Stimulated activated CD4-positive, alpha-beta T cell treated with anti-CD3 and anti-CD28 coated beads, TNF-alpha, amount 100 ng/mL, for 1 hour (primary cell): ENCODE data around the gene BFSP1.

Experiments
- DNase-seq, 3 donors: peaks; one replicate each; pipeline ENCODE4 v3.0.0-alpha.2; 2020; ENCODE audit warnings: low read depth in 3 of 3, low spot score in 1 of 3

BFSP1 gene

GRCh38 chr20:17499041-17499440 is 32.1 kb downstream of the BFSP1 start:
- DNase-seq, result no peak

DNA sequence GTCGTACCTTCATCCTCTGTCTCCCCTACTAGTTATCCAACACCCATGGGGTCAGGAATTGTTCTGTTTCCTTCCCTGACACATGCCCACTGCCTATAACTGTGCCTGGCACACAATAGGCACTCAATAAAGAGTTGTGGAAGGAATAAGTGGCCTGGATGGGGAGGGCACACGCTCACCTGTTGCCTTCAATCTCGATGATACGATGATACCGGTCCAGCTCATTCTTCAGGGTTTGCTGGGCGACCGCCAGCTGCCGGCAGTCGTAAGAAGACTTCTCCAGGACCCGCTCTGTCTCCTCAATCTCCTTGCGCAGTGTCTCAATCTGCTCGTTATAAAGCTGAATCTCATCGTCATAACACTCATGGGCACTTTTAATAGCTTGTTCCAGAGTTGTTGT is 32.5 kb downstream of the BFSP1 start:
- DNase-seq, result no peak

DNA sequence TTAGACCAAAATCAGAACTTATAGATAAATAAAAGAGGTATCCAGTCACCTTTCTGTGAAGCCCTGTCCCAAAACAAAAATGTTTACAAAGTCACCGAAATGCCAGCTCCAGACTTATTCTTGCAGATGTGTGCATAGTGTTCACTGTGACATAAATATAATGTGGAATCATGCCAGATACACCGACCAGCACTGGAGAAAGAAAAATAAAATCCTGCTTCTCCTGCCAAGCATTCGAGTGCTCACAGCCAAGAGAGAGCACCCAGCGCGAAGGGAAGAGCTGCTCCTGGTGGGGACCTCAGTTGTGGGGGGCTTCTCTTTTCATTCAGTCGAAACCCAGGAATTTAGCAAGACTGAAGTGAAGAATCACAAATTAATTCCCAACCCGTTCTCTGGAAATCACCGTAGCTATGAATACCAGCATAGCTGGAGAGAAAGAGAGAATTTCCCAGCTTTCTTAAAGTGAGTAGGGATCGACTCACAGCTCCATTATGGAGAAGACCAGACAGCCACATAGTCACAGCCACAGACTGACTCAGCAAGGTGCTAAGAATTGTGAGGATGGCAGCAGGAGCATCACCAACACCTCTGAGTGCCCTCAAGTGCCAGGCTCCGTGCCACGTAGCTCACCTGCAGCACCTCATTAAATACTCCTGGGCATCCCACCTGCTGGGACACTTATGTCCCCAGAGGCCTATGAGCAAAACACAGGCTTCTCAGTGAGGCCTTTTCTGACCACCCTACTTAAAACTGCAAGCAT is 33.2 kb downstream of the BFSP1 start:
- no peak for DNase-seq

DNA sequence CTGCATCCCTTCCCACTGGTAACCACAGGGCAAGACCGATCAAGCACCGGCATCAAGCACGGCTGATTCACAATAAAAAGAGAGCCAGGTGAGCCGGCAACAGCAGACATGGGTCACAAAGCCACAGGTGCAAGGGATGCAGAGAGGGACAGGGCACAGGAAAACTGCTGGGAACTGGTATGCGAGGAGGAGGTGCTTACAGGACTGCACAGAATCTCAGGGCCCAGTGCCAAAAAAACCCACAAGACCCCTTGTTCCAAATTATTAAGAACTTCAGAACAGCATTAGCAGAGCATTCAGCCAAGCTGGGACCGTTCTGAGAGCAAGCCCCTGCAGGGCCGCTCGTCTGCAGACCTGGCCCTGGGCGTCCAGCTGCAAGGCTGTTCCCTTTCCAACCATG is 35.4 kb downstream of the BFSP1 start:
- DNase-seq, result no peak

DNA sequence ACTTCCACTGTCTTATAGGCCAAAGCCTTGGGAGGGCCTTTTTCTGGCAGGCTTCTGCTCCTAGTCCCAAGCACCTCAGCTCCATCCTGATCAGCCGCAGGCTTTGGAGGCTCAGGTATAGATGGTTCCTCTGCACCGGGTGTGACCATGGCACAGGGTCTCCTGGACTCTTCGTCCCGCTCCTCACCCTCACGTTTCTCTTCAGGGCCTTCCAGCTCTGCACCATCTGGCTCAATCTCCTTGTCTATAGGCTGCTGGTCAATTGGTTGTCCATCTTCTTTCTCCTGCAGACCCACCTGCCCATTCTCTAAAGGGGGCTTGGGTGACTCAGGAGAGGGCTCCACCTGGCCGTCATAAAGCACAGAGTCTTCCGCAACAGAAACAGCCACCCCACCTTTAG is 37.0 kb downstream of the BFSP1 start:
- DNase-seq, result no peak

GRCh38 chr20:17493173-17493572 is 38.0 kb downstream of the BFSP1 start:
- no peak for DNase-seq

DNA sequence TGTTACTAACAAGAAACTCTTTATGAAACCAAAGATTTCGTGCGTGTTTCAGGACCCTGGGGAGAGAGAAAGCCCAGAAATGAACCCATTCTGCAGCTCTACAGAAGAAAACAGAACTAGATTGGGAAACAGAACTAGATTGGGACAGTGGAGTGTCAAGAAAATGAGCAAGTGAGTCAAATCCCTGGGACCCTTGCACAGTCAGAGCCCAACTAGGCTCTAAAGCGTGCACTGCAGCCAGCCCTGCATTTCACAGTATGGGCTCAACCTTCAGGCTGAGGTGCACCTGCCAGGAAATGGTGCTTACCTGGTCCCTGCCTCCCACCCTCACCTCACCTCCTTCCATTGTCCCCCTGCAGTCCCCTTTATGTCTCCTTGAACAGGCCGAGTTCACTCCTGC is 39.7 kb downstream of the BFSP1 start:
- DNase-seq, result no peak

DNA sequence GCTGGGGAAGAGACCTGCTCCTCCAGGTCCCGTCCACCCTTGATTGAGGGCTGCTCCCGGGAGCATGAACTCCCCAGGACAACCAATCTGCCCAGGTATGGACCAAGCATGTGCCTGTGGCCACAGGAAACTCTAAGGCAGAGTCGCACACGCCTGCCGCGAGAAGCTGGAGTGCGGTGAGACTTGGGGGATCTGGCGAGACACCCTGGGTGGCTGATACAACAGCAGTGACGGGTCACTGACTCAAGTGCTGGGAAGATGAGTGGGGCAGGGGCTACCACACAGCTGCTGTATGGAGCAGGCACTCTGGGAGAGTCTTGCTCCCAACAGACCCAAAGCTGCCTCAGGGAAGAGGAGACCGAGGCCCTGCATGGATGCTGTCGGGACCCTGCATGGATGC is 40.1 kb downstream of the BFSP1 start:
- no peak for DNase-seq

GRCh38 chr20:17490501-17490900 is 40.7 kb downstream of the BFSP1 start:
- DNase-seq, result no peak

GRCh38 chr20:17488916-17489600 is 42.1 kb downstream of the BFSP1 start:
- no peak for DNase-seq

DNA sequence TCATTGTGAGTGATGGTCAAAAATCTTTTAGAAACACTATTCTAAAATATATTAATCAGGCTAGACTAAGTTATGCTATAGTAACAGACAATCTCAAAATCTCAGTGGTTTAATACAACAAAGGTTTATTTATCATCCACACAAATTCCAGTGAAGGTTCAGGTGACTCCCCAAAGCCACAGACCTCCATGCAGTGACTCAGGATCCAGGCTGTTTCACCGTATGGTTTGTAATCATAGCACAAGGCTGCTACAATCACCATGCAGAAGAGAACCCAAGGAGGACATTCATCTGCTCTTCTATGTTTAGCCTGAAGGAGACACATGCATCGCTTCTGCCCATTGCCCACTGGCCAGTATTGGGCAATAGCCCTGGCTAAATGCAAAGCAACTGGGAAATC is 46.2 kb downstream of the BFSP1 start:
- DNase-seq, result no peak

GRCh38 chr20:17482536-17482935 is 48.6 kb downstream of the BFSP1 start:
- DNase-seq, result no peak

- no peak for DNase-seq
These were observed 49.5 kb downstream of the BFSP1 start for GRCh38 chr20:17481661-17482060.

DNA sequence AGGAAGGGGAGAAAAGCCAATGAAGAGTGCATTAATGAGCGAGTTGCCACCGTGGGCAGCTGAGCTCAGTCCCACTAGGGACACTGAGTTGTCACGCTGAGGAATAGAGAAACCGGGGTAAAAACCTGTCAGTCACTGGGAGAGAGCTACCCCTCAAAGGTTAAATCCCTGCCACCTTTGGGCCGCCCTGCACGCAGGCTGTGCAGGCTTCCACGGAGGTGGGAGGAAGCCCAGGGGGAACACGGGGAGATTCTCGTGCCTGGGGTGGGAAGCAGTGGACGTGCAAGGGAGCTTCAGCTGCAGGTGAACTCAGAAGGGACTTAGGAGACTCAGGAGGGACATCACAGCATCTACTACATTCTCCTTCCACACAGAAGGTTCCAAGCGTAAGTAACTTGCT is 50.5 kb downstream of the BFSP1 start:
- DNase-seq, result no peak

GRCh38 chr20:17479063-17479657 is 52.0 kb downstream of the BFSP1 start:
- DNase-seq, result no peak

DNA sequence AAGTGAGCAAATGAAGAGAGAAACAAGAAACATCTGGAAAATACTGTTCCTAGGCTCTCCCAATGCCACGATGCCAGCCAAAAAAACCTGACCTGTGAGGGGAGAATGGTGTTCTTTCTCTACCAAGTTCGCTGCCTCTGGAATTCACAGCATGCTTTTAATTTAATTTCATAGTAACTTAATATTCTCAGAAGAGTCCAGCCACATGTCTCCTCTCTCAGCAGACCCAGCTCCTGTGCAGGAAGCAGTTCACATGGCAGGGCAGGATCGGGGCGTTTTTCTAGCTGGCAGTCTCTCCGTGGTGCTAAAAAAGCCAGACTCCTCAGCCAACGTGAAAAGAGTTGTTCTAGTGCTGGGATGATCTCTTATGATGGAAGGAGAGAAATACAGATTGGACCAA is 57.5 kb downstream of the BFSP1 start:
- DNase-seq, result no peak

DNA sequence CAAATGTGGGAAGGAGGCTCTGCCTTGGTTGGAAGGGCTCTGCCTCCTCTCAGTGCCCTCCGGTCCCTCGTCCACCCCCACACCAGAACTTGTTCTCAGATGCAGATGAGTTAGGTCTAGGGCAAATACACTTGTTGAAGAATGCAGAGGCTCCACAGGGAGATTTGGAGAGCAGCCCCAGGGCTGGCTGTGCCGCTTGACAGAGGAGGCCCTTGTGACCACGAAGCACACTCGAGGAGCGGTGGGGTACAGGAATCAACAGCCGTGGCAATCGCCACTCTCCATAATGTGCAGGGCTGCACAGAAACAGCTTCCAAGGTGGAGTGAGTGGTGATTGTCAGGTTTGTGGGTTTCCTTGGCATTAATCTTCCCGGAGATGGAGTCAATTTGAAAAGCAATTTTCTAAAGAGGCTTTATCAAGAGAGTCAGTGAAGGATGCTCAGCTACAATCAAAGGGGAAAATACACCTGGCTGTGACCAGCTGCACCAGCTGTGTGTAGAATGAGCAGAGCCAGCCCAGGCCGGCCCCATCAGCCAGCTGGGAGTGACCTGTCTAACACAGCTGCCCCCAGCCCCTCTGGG is 59.5 kb downstream of the BFSP1 start:
- DNase-seq, result no peak

GRCh38 chr20:17470973-17471372 is 60.2 kb downstream of the BFSP1 start:
- no peak for DNase-seq

- no peak for DNase-seq
These were observed 60.7 kb downstream of the BFSP1 start for GRCh38 chr20:17470521-17470920.

DNA sequence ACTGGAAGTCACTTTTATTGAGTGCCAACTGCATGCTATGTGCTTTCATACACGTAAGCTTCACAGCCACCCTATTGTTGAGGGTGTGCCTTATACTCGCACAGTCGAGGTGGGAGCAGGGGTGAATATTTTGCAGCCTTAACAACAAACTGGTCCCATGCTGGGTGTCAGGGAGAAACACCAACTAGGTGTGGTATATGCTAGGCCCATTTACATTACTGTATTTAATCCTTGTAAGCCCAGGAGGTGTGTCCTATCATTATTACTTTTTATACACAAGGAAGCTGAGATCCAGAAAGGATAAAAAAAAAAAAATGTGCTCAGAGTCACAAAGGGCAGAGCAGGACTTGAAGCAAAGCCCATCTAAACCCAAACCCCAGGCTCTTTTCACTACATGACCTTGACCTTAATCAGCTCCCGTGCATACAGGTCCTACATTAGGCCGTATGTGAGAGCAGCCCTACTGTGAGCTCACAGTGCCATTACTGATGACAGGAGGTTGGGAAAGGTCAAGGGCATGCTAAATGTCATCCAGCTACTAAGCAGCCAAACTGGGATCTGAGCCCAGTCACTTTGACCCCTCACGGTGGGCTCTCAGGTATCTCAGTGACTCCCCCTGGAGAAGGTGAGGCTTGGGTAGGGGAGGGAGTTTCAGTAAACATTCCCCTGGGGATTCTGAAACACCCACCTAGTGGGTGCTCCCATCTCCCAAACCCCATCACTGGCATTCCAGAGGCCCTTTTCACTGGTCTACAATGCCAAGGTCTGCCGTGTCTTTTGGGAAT is 61.7 kb downstream of the BFSP1 start:
- DNase-seq, result no peak

DNA sequence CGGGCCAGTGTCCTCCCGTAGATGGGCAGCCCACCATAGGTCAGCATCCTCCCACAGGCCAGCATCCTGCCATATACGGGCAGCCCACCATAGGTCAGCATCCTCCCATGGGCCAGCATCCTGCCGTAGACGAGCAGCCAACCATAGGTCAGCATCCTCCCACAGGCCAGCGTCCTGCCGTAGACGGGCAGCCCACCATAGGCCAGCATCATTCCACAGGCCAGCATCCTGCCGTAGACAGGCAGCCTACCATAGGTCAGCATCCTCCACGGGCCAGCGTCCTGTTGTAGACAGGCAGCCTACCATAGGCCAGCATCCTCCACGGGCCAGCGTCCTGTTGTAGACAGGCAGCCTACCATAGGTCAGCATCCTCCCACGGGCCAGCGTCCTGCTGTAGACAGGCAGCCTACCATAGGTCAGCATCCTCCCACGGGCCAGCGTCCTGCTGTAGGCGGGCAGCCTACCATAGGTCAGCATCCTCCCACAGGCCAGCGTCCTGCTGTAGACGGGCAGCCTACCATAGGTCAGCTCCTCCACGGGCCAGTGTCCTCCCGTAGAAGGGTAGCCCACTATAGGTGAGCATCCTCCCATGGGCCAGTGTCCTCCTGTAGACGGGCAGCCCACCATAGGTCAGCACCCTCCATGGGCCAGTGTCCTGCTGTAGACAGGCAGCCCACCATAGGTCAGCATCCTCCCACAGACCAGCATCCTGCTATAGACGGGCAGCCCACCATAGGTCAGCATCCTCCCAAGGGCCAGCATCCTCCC is 62.9 kb downstream of the BFSP1 start:
- no peak for DNase-seq
